Tibial nerve (tissue), 4 donors: Measurements from ENCODE around the gene EGFR.

ENCODE experiments used
- CTCF ChIP-seq, 5 experiments: fragments of 200-600 bp in 3 of 5; fragments of 450-650 bp in 2 of 5; sonication (generic) in 3 of 5; IDR thresholded peaks; one replicate each; pipeline ENCODE4 v1.5.1; 2016 to 2019; ENCODE audit warnings: antibody characterized with exemption in 5 of 5, mild to moderate bottlenecking in 3 of 5, moderate library complexity in 2 of 5
- EP300 ChIP-seq, 2 donors: sonication (generic); formaldehyde crosslinking; IDR thresholded peaks; one replicate each; pipeline ENCODE4 v1.6.1; 2017; ENCODE audit warnings: antibody characterized with exemption in 2 of 2, mild to moderate bottlenecking in 1 of 2

- TF ChIP-seq CTCF (IDR thresholded peaks at IDR 0.05) (no peak), EP300 (IDR thresholded peaks at IDR 0.05) (no peak)
These were observed 230.5 kb downstream of the EGFR start for GRCh38 chr7:55249332-55249731.
